NOMO-1 treated with dmso at 0.1 percent for 144 hours (cell line): Measurements from ENCODE around the gene BLOC1S1.

Experiments
- DNase-seq: peaks from one replicate; lab custom pipeline; 2025; ENCODE audit not compliant: unreplicated experiment; lab: John Stamatoyannopoulos, UW

Gene BLOC1S1

DNA sequence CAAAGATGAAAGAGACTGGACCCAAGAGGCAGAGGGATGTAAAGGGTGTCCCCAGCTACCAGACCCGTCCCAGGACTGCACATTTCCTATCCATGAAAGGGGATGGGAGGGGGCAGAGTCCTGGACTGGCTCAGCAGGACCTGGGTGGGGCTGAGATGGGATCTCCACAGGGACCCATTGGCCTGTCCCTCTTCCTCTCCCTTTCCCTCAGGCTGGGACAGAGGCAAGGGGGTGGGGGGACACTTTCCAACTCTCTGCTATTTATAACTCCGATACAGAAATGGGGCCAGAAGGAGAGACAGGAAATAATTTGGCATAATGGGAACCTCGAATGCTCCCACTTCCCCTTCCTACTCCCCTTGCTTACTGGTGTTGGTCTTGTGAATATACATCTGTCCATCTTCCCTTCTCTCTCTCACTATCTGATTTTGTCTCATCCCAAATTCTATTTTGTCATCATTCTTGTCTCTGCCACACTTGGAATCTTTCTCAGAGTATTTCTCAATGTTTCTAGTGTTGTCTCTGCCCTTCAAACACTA is 7.1 kb upstream of the BLOC1S1 start:
- DNase-seq, result no peak

DNA sequence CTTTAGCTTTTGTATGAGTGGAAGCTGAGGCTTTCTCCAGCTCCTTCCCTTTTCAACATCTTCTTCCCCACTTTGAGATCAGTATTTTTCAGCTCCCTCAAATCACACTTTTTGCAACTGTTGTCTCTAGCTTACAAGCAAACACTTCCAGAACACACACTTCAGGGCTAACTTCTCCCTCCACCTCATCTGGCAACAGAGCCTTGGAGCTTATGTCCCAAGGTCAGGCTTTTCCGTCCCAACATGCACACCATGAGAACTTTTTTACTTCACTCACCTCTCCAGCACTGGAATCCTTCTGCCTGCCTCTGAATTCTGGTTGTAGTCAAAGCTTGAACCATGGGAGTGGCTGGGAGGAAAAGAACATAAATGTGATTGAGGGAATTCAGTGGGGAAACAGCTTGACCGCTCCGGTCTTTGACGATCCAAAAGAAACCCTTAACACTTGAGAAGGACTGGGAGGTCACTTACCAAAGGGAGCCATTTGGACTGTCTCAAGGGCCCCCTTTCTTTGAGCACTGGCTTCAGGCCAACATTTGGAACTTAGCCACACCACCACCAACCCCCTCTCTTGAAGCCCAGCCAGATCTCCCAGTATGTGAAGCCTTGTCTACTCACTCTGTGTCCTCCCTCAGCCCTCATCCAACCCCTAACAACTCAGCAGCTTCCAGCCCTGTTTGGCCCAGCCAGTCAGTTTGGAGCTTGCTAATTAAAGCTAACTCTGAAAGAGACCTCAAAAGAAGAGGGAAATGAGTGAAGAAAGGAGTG is 3.9 kb upstream of the BLOC1S1 start:
- DNase-seq, result no peak

DNA sequence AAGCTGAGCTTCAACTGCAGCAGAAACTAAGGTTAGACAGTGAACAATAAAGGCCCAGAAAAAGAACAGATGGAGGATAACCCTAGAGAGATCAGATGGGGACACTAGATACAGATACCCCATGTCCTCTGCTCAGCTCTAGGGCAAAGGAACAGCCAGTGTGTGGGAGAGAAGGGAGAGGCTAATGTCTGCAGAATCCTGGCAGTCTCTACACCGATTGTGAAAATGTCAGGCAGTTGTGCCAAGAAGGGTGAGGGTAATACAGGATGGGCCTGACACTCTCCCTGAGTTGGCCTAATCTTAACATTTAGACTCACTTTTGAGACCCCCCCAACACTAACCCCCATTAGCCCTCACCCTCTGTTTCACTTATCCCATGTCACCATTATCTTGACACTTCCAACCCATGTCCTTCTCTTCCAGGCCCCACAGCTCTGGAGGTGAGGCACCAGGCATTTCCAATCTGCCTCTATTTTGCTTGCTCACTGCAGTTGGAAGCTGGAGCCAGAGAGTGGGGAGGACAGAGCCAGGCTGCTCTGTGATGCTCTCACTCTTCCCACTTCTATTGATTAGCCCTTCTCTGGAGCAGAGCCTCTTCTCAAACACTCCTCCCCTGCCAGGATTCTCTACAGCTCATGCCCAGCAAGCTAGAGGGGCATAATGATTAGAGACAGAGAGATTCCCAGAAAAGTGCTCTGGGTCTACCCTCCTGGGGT is 3.0 kb upstream of the BLOC1S1 start:
- no peak for DNase-seq

DNA sequence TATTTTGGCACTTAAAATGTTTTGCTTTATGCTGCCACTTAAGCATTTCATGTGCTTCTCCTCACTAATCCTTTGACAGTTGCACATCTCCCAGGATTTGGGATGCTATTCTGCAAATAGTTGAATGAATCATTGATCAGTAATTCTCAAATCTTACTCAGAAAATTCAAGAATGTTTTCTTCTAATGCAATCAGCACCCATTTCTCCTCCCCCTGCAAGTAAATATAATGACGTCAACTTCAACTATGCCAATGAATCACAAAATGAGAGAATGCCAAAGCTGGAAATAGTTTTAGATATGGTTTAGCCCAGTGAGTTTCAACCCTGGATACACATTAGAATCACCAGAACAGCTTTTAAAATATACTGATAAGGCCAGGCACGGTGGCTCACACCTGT is 2.1 kb upstream of the BLOC1S1 start:
- no peak for DNase-seq

DNA sequence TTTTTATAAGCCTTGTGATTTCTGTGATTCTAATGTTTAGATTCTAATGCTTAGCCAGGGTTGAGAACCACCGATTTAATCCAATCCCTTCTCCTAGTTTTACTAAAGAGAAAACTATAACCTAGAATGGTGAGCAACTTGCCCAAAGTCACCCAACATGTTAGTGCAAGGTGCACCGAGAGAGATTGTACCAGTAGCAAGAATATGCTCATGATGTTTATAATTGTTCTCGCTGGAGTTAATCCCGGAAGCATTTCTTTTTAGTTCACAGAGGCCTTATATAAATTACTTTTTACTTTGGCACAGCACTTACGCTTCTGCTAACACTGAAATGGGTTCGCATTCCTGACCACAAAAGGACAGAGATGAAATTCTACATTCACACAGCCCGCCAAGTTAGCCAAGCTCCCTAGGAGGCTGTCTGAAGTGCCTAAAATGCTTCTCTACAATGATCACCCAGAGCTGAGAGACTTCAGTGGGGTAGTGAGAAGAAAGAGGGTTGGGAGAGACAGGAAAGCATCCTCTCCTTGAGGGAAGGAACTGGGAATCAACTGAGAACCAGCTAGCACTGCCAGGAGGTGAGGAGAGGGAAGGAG is 579 bp upstream of the BLOC1S1 start:
- DNase-seq, result no peak

DNA sequence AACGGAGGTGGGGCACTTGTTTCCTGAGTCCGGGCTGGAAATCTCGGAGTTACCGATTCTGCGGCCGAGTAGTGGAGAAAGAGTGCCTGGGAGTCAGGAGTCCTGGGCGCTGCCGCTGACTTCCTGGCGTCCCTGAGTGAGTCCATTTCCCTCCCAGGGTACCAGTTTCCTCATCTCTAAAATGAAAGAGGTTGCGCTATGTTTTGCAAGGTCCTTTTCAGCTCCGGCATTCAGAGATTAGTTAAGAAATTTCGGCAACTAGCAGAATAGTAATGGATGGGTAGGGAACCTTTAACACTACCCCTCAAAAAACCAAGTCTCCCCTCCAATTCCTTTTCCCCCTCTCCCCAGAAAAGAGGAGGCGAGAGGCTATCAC is 724 bp downstream of the BLOC1S1 start:
- peak; percentile 70 for DNase-seq

DNA sequence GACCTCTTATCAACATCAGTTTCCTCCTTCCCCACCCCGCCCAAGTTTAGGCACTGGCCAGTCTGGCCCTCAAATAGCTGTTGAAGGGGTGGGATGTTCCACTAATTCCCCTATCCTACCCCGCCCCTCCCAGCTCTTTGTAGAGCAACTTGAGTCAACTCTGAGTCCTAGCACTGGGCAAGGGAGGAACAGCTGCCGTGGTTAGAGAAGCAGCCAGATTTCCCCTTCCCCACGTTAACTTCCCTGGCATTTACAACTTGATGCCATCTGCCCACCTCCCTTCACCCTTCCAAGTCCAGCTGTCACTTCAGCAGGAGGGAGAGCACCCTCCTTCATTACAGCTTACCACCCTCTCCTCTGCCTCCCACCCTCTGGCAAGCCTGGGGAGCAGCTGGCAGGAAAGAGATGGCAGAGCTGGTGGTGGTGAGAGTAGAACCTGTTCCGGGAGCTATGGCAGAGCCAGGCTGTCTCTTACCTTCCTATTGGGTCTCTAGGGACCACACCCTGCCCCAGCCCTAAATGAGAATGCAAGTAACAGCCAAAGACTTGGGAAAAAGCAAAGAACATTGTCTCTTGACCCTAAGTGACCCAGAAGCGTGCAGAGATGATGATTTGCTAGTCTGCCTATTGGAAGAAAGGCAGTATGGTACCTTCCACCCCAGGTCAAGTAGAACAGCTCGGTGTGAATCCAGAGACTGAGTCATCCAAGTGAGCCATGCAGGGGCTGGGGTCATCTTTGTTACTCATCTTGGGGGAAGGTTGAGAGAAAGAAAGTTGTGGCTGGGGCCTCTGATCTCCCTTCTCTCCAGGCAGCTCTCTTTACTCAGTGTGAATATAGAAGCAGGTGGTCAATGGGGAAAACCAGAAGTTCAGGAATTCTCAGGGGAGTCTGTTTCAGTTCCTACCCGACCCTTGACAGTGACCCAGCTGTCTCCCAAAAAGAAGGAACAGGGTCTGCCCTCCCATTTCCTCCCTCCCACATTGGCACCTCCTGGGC is 1.5 kb downstream of the BLOC1S1 start:
- no peak for DNase-seq

DNA sequence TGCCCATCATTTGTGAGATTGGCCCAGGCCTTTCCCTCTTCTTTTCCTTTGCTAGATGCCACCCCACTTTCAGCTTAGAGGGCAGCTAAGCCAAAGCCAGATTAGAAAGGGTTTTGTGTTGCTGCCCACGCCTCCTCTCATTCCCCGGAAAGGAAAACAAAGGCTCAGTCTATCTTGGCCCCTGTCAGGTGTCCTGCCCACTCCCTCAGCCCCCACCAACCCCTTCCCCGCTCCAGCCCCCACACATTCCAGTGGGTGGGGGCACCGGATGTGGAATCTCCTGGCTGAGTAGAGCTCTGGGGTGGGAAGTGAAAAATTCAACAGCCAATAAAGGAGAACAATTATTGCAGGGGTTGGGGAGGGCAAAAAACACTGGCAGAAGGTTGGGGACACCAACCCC is 2.2 kb downstream of the BLOC1S1 start:
- DNase-seq, result no peak

DNA sequence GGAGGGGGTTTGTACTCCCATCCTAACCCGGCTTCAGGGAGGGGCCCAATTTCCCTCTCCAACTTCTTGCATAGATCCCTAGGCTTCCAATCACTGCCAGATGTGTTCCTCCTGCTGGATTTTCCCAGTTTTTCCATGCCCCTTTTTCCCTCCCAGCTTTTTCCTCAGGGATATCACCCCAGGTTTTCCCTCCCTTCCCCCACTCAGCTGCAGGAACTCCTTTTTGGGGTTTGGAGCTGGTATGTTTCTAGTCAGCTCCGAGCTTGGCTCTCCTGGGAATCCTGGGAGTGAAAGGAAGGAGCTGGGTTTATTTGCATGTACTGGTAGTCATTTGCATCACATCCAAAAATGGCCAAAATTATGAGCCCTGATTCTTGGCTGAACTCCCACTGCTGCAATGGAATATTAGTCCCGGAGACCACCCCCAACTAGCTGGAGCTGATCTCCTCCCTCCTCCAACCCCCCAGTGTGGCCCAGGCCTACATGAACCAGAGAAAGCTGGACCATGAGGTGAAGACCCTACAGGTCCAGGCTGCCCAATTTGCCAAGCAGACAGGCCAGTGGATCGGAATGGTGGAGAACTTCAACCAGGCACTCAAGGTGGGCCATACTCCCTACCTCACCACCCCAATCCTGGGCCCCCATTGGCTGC is 2.9 kb downstream of the BLOC1S1 start:
- DNase-seq, result no peak

DNA sequence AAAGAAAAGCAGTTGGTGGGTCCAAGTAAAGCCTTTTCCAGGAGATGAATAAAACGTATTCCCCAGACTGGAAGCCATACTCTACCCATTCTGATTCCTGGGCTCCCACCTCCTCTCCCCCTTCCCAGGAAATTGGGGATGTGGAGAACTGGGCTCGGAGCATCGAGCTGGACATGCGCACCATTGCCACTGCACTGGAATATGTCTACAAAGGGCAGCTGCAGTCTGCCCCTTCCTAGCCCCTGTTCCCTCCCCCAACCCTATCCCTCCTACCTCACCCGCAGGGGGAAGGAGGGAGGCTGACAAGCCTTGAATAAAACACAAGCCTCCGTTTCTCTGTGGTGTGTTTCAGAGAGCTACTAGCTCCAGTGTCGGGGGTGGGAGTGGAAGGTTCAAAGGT is 3.5 kb downstream of the BLOC1S1 start:
- no peak for DNase-seq

DNA sequence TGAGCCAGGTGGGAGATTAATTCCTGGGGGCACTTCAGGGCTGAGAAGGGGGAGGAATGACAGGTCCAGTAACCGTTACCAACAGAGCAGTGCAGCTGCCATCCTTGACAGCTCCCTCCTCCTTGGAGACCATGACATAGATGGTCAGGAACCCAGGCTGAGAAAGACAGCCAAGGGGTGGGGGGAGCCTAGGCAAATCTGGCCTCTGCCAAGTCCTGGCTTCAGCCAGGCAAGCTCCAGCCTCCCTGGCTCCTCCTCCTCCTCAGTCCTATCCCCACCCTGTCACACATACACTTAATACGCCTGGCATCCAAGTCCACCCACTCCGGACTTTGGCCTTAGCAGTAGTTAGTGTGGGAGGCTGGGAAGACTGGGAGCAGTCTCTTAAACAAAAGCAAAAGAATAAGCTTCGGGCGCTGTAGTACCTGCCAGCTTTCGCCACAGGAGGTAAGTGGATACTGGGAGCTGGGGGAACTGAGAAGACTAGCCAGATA is 4.3 kb downstream of the BLOC1S1 start, which contains the start of gene RDH5:
Gene RDH5, plus strand, starts transcription at position 323 of the 494 bp plus-strand sequence. CDS start 792 bp downstream, outside the sequence.
- no peak for DNase-seq

DNA sequence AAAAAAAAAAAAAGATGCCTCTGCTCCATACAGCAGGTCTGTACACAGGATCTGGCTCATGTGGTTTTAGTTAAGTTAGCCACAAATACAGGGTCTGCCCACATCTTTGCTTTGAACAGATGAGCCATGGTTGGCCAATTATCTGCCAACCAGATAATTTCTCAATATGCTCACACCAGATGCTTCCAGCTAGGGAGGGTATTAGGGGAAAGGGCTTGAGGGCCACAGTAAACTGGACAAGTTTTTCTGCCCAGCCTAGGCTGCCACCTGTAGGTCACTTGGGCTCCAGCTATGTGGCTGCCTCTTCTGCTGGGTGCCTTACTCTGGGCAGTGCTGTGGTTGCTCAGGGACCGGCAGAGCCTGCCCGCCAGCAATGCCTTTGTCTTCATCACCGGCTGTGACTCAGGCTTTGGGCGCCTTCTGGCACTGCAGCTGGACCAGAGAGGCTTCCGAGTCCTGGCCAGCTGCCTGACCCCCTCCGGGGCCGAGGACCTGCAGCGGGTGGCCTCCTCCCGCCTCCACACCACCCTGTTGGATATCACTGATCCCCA is 5.1 kb downstream of the BLOC1S1 start:
- peak; percentile 72 for DNase-seq

DNA sequence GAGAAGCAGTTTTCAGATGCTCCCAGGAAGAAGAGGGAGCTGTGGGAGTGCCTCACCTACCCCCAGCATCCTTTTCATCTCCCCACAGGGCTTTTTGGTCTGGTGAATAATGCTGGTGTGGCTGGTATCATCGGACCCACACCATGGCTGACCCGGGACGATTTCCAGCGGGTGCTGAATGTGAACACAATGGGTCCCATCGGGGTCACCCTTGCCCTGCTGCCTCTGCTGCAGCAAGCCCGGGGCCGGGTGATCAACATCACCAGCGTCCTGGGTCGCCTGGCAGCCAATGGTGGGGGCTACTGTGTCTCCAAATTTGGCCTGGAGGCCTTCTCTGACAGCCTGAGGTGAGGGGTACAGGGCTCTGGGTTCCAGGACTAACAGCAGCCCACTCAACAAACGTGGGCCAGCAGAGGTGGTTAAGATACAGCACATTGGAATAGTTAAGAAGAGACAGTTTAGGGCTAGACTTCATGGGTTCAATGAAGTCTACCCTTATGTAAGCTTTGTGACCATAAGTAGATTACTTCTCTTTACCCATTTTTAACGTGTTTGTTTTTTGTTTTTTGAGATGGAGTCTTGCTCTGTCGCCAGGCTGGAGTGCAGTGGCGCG is 5.9 kb downstream of the BLOC1S1 start:
- no peak for DNase-seq

DNA sequence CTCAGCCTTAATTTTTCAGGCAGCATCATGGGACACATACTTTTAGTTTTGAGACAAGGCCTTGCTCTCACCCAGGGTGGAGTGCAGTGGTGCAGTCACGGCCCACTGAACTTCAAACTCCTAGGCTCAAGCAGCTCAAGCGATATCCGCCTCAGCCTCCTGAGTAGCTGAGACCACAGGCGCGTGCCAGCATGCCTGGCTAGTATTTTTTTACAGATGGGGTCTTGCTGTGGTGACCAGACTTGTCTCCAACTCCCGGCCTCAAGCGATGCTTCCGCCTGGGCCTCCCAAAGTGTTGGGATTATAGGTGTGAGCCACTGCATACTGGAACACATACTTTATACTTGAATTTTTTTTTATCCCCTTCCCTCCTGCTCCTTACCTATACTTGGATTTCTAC is 7.1 kb downstream of the BLOC1S1 start:
- no peak for DNase-seq

DNA sequence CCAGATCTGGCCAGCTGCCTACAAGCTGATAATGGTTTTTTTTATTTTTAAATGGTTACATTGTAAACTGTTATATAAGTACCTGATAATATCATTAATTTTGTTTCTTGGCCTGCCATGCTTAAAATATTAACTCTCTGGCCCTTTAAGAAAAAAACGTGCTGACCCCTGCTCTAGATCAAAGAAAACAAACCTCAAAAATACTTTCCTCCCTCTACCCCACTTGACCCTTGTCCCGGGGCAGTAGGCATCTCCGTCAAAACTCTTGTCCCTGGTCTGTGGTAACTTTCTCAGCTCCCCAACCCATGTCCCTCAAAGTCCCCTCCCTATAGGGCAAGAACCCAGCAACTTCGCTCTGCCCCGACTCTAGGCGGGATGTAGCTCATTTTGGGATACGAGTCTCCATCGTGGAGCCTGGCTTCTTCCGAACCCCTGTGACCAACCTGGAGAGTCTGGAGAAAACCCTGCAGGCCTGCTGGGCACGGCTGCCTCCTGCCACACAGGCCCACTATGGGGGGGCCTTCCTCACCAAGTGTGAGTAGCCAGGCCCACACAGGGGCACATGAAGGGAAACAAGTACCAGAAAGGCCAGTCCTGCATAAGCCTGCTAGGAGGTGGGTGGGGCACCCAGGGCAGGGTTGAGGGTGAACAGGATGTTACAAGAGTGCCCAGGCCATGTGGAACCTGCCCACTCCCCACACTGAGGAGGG is 7.8 kb downstream of the BLOC1S1 start:
- DNase-seq, result no peak

DNA sequence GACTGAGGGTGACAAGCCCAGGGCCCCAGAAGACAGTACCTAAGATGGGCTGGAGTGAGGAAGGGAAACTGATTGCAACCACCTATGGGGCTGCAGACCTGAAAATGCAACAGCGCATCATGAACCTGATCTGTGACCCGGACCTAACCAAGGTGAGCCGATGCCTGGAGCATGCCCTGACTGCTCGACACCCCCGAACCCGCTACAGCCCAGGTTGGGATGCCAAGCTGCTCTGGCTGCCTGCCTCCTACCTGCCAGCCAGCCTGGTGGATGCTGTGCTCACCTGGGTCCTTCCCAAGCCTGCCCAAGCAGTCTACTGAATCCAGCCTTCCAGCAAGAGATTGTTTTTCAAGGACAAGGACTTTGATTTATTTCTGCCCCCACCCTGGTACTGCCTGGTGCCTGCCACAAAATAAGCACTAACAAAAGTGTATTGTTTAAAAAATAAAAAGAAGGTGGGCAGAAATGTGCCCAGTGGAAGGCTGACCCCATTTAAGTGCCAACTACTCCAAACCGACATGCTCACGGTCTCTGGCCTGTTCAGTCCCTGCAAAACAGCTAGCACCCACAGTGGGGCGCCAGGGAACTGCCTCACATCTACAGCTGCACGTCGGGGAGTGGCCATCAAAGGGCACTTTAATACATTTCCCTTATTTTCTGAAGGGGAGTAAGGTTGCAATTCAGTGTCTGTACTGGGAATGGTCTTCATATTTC is 8.5 kb downstream of the BLOC1S1 start:
- DNase-seq, result peak; percentile 67

DNA sequence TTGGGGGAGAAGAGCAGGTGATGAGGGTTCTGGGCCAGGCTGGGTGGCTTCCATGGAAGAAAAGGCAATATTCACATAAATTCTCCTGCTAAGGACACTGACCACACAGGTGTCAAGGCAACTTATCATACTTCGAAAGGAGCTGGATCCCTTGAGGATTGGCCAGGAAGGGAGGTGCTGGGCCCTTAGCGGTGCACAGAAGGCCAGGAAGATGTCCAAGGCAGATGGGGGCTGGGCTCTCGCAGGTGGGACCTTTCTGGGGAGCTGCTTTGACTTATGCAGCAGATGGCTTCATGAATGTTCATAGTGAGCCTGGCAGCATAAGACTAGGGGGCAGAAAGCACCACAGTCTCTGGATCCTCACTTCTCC is 9.1 kb downstream of the BLOC1S1 start:
- DNase-seq, result no peak

DNA sequence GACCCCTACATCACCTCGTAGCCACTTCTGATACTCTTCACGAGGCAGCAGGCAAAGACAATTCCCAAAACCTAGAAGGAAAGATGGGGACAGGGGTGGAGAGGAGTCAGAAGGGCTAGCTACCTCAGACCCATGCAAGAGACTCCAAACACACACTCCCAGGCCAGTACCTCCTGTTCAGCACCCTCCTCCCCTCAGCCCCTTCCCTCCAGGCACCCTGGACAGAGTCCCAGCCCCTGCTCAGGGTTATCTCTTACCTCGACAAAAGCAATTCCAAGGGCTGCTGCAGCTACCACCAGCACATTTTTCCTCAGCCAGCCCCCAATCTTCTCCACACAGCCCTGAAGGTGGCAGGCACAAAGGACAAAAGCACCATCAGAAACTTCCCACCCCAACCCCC is 9.7 kb downstream of the BLOC1S1 start:
- DNase-seq, result no peak
